Measurements from ENCODE around the gene FOS.

Gene FOS

GRCh38 chr14:75322746-75323145, 44.1 kb downstream of the FOS start:
- no peak for DNase-seq

DNA sequence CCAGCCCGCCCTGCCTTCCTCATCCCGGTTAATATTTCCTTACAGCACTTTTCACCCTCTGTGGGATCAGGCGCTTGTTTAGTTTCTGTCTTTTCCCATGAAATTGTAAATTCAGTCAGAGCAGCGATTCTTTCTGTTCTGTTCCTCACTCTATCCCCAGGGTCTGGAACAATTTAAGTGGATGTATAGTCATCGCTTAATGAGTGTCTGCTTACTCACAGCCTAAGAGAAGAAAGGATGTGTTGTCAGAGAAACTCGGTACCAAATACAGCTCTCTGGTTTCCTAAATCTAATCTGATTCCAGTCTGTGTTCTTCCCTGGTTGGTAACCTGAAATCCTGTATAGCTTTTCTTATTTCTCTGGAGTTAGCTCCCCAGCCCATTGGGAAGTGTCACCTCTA, 44.9 kb downstream of the FOS start:
- no peak for DNase-seq

GRCh38 chr14:75328558-75329155, 50.0 kb downstream of the FOS start:
- DNase-seq: no peak

- no peak for DNase-seq
Measured at GRCh38 chr14:75329369-75329768, 50.7 kb downstream of the FOS start.

DNA sequence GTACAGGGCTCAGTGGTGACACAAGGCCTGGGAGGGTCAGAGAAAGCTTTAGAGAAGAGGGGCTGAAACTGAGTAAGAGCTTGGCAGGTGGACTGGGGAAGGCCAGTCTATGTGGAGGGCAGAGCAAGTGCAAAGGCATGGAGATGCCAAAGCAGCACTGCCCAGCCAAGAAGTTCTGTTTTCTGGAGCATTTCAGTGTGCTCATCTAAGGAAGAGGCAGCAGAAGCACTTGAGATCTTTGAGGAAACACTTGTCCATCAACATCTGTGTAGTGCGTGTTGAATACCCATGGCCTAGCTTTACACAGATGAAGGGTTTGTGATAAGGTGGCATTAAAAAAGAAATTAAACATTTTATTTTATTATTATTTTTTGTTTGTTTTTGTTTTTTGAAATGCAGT, 52.8 kb downstream of the FOS start:
- no peak for DNase-seq
